GM21529 (cell line): ENCODE results near the gene IDH3G.
"Not testable (repeated sequence)": the region's sequence is repeated elsewhere in the genome, so short reads cannot be mapped to it uniquely, and the experiment has no call there.

ENCODE experiments used
- ATAC-seq: cut with Tn5 transposase; IDR thresholded peaks from one replicate; pipeline ENCODE4 v1.9.1; 2021; ENCODE audit not compliant: unreplicated experiment

Gene IDH3G

GRCh38 chrX:153763298-153763932 is 30.8 kb downstream of the IDH3G start:
- no peak for ATAC-seq

- no peak for ATAC-seq
Observed at GRCh38 chrX:153762626-153763173, 31.5 kb downstream of the IDH3G start.

GRCh38 chrX:153761863-153762262 is 32.3 kb downstream of the IDH3G start:
- no peak for ATAC-seq

- no peak for ATAC-seq
Observed at GRCh38 chrX:153755136-153755535, 39.0 kb downstream of the IDH3G start.

GRCh38 chrX:153750127-153750774 is 43.9 kb downstream of the IDH3G start:
- ATAC-seq = no peak

GRCh38 chrX:153749017-153749416 is 45.2 kb downstream of the IDH3G start:
- not testable (repeated sequence) for ATAC-seq

- ATAC-seq = not testable (repeated sequence)
Observed at GRCh38 chrX:153746991-153747390, 47.2 kb downstream of the IDH3G start.

- ATAC-seq = no peak
Observed at GRCh38 chrX:153746359-153746758, 47.8 kb downstream of the IDH3G start.

- ATAC-seq = not testable (repeated sequence)
Observed at GRCh38 chrX:153745067-153745433, 49.1 kb downstream of the IDH3G start.

GRCh38 chrX:153744210-153745066 is 49.7 kb downstream of the IDH3G start:
- ATAC-seq = no peak

- not testable (repeated sequence) for ATAC-seq
Observed at GRCh38 chrX:153743468-153744209, 50.5 kb downstream of the IDH3G start.

- ATAC-seq = not testable (repeated sequence)
Observed at GRCh38 chrX:153742796-153743467, 51.2 kb downstream of the IDH3G start.

- not testable (repeated sequence) for ATAC-seq
Observed at GRCh38 chrX:153742111-153742510, 52.1 kb downstream of the IDH3G start.

GRCh38 chrX:153741446-153741845 is 52.7 kb downstream of the IDH3G start:
- no peak for ATAC-seq

GRCh38 chrX:153740631-153741222 is 53.4 kb downstream of the IDH3G start:
- no peak for ATAC-seq

- no peak for ATAC-seq
Observed at GRCh38 chrX:153739754-153740486, 54.3 kb downstream of the IDH3G start.

- ATAC-seq = no peak
Observed at GRCh38 chrX:153738056-153738605, 56.0 kb downstream of the IDH3G start.

- no peak for ATAC-seq
Observed at GRCh38 chrX:153736871-153737441, 57.2 kb downstream of the IDH3G start.
